ENCODE data around the gene PLET1. TPM values are rescaled to one million over a fixed set of nuclear protein-coding genes. Genes with fewer than 3 reads are reported as not detected.

PLET1 gene
- total and polyA plus RNA-seq, 12 donors: not detected

DNA sequence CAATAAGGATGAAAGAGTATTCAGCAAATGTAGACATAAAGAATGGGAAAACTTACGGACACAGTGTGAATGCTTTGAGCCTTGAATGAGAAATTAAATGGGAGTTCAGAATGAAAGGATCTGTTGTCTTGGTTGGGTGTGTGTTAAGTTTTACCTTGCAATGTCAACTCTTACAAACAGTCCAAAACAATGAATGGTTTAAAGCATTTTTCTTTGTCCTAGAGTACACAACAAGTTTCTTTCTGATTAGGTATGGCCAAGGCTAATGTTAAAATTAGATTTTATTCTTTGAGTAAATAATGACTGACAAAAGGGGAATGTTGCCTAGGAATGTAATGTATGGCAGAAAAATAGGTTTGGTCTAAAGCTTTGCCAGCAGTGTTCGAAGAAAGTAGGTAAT lies 32.0 kb downstream of the PLET1 start:
- intact Hi-C loops (cut with DNase I): no loop called here
- Histone ChIP-seq H3K27ac (no peak overlapping the region), H3K4me3 (no peak overlapping the region), H3K36me3 (replicated peaks in 1 of 2) (peaks cover 0 to 29% of the 10 kb centered on the region in 2 donors), H3K9me3 (replicated peaks in 1 of 3) (no peaks in the 10 kb centered on the region), H3K4me1 (replicated peaks in 1 of 2) (peaks cover 0 to 20% of the 10 kb centered on the region in 2 donors), H3K27me3 (no peaks in the 10 kb centered on the region)
- TF ChIP-seq, protein P1, sequence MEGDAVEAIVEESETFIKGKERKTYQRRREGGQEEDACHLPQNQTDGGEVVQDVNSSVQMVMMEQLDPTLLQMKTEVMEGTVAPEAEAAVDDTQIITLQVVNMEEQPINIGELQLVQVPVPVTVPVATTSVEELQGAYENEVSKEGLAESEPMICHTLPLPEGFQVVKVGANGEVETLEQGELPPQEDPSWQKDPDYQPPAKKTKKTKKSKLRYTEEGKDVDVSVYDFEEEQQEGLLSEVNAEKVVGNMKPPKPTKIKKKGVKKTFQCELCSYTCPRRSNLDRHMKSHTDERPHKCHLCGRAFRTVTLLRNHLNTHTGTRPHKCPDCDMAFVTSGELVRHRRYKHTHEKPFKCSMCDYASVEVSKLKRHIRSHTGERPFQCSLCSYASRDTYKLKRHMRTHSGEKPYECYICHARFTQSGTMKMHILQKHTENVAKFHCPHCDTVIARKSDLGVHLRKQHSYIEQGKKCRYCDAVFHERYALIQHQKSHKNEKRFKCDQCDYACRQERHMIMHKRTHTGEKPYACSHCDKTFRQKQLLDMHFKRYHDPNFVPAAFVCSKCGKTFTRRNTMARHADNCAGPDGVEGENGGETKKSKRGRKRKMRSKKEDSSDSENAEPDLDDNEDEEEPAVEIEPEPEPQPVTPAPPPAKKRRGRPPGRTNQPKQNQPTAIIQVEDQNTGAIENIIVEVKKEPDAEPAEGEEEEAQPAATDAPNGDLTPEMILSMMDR (IDR thresholded peaks at IDR 0.05): no peak
- no peak for TF ChIP-seq POLR2A (IDR thresholded peaks at IDR 0.05)
- DNase-seq: no peak
- WGBS, 4 donors: 90 to 94% (median 92%) methylated on average over 2 of the region's 2 CpGs

DNA sequence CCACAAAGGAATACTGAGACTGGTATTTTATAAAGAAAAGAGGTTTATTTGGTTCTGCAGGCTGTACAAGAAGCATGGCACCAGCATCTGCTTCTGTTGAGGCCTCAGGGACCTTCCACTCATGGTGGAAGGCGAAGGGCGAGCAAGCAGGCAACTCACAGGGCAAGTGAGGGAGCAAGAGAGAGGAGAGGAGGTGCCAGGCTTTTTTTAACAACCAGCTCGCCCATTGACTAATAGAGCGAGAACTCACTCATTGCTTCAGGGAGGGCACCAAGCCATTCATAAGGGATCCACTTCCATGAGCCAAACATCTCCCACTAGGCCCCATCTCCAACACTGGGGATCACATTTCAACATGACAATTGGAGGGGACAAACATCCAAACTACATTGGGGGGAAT lies 33.2 kb downstream of the PLET1 start:
- Histone ChIP-seq H3K4me1 (replicated peaks in 1 of 2) (peaks cover 0 to 20% of the 10 kb centered on the region in 2 donors), H3K36me3 (replicated peaks in 1 of 2) (peaks cover 0 to 29% of the 10 kb centered on the region in 2 donors), H3K27ac (peak overlapping the region in 2 of 5 donors; percentile 98), H3K9me3 (replicated peaks in 1 of 3) (no peaks in the 10 kb centered on the region), H3K4me3 (peak overlapping the region in 2 of 4 donors; percentile 58 to 98), H3K27me3 (no peaks in the 10 kb centered on the region)
- DNase-seq: no peak
- TF ChIP-seq, protein P1 (IDR thresholded peaks at IDR 0.05): no peak
- TF ChIP-seq POLR2A (IDR thresholded peaks at IDR 0.05): no peak
- whole genome bisulfite sequencing, 4 donors: 54 to 92% (median 86%) methylated on average over 4 of the region's 4 CpGs
- intact Hi-C loops (cut with DNase I): no loop called here

DNA sequence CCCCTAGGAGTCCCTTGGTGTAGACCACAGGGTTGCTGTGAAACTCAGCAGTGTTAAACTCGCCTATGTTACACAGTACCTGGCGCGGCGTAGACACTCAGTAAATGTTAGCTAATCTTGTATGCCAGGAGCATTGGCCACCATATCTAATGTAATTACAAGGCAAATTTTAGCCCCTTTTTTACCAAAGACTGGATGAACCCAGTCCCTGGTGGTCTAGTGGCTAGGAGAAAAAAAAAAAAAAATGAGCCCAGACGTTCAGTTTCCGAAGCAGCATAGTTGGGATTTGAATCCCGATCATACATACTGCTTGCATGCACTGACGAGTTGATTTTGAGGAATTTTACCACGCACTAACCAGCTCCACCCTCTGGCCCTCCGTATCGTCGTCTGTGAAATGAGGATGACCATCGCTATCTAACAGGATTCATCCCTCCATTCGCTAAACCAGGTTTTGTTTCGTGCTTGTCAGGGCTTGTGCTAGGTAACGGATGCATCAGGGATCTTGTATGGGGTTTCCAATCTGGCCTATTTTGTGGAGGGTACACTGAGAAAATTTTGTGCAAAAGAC lies 33.7 kb downstream of the PLET1 start:
- TF ChIP-seq, protein P1 (IDR thresholded peaks at IDR 0.05): no peak
- no peak for TF ChIP-seq POLR2A (IDR thresholded peaks at IDR 0.05)

DNA sequence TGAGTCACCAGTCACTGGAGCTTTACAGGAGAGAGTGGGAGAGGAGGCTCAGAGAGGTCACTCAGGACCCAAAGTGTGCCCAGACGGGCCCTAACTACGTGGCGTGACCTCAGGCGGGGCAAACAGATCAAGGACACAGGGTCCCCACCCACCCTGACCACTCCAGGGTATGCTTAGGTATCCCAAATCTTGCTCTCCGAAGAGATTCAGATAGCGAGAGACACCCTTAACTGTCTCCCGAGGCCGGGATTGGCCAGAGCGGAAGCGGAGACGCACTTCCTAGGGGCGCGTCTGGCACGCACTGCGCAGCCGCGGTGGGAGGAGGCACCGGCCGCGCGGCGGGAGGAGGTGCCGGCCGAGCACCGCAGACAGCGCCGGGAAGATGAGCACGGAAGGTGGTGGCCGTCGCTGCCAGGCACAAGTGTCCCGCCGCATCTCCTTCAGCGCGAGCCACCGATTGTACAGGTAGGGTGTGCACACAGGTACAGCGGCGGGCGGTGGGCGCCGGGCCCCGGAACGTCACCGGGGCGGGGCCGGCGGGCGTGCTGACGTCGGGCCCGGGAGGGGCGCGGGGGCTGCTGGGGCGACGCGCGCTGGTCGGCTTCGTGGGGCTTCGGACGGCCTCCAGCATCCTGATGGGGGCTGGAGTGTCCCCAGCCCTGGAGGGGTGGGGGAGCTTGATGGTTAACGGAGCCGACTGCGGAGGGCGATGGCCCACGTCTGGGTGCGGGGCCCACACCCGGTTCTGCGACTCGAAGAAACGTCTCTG lies 34.4 kb downstream of the PLET1 start, which contains the start of gene PTS:
Gene PTS, plus strand, starts transcription at position 367 of the 769 bp plus-strand sequence. Its CDS starts 16 bp downstream, at position 383.
- Histone ChIP-seq H3K27ac (peak within 1 kb of the TSS; percentile 61 to 98 (median 97)), H3K27me3 (no peaks in the 10 kb centered on the region), H3K4me3 (peak within 1 kb of the TSS; percentile 19 to 98 (median 44)), H3K36me3 (replicated peaks in 1 of 2) (peaks cover 0 to 26% of the 10 kb centered on the region in 2 donors), H3K4me1 (replicated peaks in 1 of 2) (peaks cover 0 to 15% of the 10 kb centered on the region in 2 donors), H3K9me3 (replicated peaks in 1 of 3) (no peaks in the 10 kb centered on the region)
- TF ChIP-seq, protein P1 (IDR thresholded peaks at IDR 0.05): no peak
- TF ChIP-seq POLR2A (IDR thresholded peaks at IDR 0.05): peak; percentile 93 to 94
- intact Hi-C loops (cut with DNase I): no loop called here
- 0 to 1% (median 1%) methylated on average over 16 to 70 of the region's 70 CpGs for WGBS, 4 donors
- DNase-seq: peak; percentile 90 to 92 (median 91)

More for the DNA sequence above, 33.7 kb downstream of the PLET1 start:
- peak overlapping the region; percentile 61 to 98 (median 97) for H3K27ac ChIP-seq
- WGBS, 4 donors: 3 to 5% (median 4%) methylated on average over 16 of the region's 16 CpGs
- H3K4me1 ChIP-seq (replicated peaks in 1 of 2): peaks cover 0 to 15% of the 10 kb centered on the region in 2 donors
- no peaks in the 10 kb centered on the region for H3K9me3 ChIP-seq (replicated peaks in 1 of 3)
- peak overlapping the region; percentile 19 to 98 (median 44) for H3K4me3 ChIP-seq
- peaks cover 0 to 29% of the 10 kb centered on the region in 2 donors for H3K36me3 ChIP-seq (replicated peaks in 1 of 2)
- intact Hi-C loops (cut with DNase I): no loop called here
- no peaks in the 10 kb centered on the region for H3K27me3 ChIP-seq
- DNase-seq: peak in 1 of 7 donors; percentile 35

Data from adrenal gland (tissue), 12 donors.